Sigmoid colon (tissue), 7 donors: ENCODE measurements around the gene CCDC171. TPM values are rescaled to one million over a fixed set of nuclear protein-coding genes. Genes with fewer than 3 reads are reported as not detected.

ENCODE experiments used
- DNase-seq: peaks from one replicate; pipeline ENCODE4 v3.0.0-alpha.2; 2019
- H3K27ac ChIP-seq, 4 donors: fragments of 200-600 bp; sonication (generic); one replicate each; pipeline ENCODE4 v1.5.1; 2016 to 2019; ENCODE audit warnings: mild to moderate bottlenecking in 1 of 4
- H3K27me3 ChIP-seq, 3 donors: fragments of 200-600 bp; sonication (generic); one replicate each; pipeline ENCODE4 v1.5.1; 2019; ENCODE audit warnings: mild to moderate bottlenecking in 1 of 3
- H3K36me3 ChIP-seq, 4 donors: fragments of 200-600 bp; sonication (generic); one replicate each; pipeline ENCODE4 v1.5.1; 2016 to 2019
- H3K4me1 ChIP-seq, 4 donors: fragments of 200-600 bp; sonication (generic); one replicate each; pipeline ENCODE4 v1.5.1; 2017 to 2019
- H3K4me3 ChIP-seq, 4 donors: fragments of 200-600 bp; sonication (generic); one replicate each; pipeline ENCODE4 v1.5.1; 2017 to 2019; ENCODE audit warnings: mild to moderate bottlenecking in 2 of 4, moderate library complexity in 1 of 4
- H3K9me3 ChIP-seq, 4 donors: fragments of 200-600 bp in 3 of 4; sonication (generic) in 3 of 4; one replicate each; pipeline versions ENCODE4 v1.5.1 to v1.6.1; 2013 to 2019
- EP300 ChIP-seq, 4 donors: sonication (generic); formaldehyde crosslinking; IDR thresholded peaks; one replicate each; pipeline ENCODE4 v1.6.1; 2017; ENCODE audit warnings: antibody characterized with exemption in 4 of 4
- POLR2A ChIP-seq, 2 donors: fragments of 450-650 bp; IDR thresholded peaks; one replicate each; pipeline ENCODE4 v1.6.1; 2016; ENCODE audit warnings: antibody characterized with exemption in 2 of 2, mild to moderate bottlenecking in 2 of 2, moderate library complexity in 2 of 2
- POLR2AphosphoS5 ChIP-seq, 4 donors: sonication (generic); formaldehyde crosslinking; IDR thresholded peaks; one replicate each; pipeline ENCODE4 v1.6.1; 2017; ENCODE audit warnings: antibody characterized with exemption in 4 of 4
- WGBS, 2 donors: extraction: QIAGEN DNeasy Blood & Tissue Kit; methylation state at CpG; one replicate each; pipeline ENCODE4 v1.1.7; 2013; 5-methylcytosine and 5-hydroxymethylcytosine counted together
- intact Hi-C: fragments of 100-400 bp; cut with DNase I; formaldehyde crosslinking; loops from one replicate; pipeline ENCODE4 v1.15.1; 2023
- polyA plus RNA-seq, 3 donors: library from polyadenylated mRNA; stranded (reverse); fragments of 200-250 nt; gene quantifications; one replicate each; pipeline ENCODE4 v1.2.3, GENCODE V29; 2013
- total RNA-seq, 4 donors: library from RNA; depleted of rRNA; stranded (reverse); fragments of >200 nt; gene quantifications; one replicate each; pipeline ENCODE4 v1.1.0, GENCODE V29; 2016
- TF ChIP-seq, protein P1 (sequence below), 4 experiments: fragments of 450-650 bp in 3 of 4; fragments of 200-600 bp in 1 of 4; IDR thresholded peaks; one replicate each; pipeline ENCODE4 v1.5.1; 2016 to 2019; ENCODE audit warnings: antibody characterized with exemption in 4 of 4, mild to moderate bottlenecking in 3 of 4, moderate library complexity in 2 of 4
- donor health status: healthy with polysubstance abuse.
- donor health status: Bipolar disorder and iron deficiency.
- donor health status: healthy.

CCDC171 gene
- total and polyA plus RNA-seq, 7 donors, result 0.46 to 6.1 (median 2.9) TPM

DNA sequence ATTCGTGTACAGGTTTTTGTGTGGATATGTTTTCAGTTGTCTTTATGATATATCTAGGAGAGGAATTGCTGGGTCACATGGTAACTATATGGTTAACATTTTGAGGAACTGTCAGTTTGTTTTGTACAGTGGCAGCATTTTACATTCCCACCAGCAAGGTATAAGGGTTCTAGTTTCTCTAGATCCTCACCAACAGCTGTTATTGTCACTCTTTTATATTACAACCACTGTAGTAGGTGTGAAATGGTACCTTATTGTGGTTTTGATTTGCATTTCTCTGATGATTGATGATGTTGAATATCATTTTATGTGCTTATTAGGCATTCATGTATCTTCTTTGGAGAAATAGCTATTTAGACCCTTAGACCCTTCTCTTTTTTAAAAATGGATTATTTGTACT is 82.9 kb downstream of the CCDC171 start:
- WGBS, 2 donors, result 81 to 83% methylated on average over 1 of the region's 1 CpG
- TF ChIP-seq, protein P1, sequence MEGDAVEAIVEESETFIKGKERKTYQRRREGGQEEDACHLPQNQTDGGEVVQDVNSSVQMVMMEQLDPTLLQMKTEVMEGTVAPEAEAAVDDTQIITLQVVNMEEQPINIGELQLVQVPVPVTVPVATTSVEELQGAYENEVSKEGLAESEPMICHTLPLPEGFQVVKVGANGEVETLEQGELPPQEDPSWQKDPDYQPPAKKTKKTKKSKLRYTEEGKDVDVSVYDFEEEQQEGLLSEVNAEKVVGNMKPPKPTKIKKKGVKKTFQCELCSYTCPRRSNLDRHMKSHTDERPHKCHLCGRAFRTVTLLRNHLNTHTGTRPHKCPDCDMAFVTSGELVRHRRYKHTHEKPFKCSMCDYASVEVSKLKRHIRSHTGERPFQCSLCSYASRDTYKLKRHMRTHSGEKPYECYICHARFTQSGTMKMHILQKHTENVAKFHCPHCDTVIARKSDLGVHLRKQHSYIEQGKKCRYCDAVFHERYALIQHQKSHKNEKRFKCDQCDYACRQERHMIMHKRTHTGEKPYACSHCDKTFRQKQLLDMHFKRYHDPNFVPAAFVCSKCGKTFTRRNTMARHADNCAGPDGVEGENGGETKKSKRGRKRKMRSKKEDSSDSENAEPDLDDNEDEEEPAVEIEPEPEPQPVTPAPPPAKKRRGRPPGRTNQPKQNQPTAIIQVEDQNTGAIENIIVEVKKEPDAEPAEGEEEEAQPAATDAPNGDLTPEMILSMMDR (IDR thresholded peaks at IDR 0.05), result no peak
- no peak for TF ChIP-seq POLR2A (IDR thresholded peaks at IDR 0.05)
- no peak for TF ChIP-seq EP300 (IDR thresholded peaks at IDR 0.05)
- TF ChIP-seq POLR2AphosphoS5 (IDR thresholded peaks at IDR 0.05), result no peak
- no peak overlapping the region for H3K4me3 ChIP-seq
- H3K27ac ChIP-seq, result no peak overlapping the region
- no peaks in the 10 kb centered on the region for H3K9me3 ChIP-seq
- no peaks in the 10 kb centered on the region for H3K27me3 ChIP-seq
- H3K4me1 ChIP-seq, result no peaks in the 10 kb centered on the region
- no peak for DNase-seq
- H3K36me3 ChIP-seq, result no peaks in the 10 kb centered on the region
- intact Hi-C loops, result no loop called here

DNA sequence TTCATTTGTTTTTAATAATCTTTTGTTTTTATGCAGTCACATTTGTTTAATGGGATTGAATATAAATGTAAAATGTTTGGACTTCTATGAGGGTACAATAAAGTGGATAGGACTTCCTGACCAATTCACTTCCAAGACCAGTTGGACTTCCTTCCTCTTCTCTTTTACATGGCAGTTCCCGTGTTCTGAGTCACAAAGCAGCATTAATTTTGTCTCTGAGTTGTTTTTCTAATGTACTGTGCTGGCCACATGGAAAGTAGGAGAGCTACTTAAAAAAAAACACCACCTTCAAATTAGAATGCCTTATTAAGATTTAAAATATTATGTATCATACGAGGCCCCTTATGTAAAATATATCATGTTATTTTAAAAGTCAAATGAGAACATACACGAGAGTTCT is 87.3 kb downstream of the CCDC171 start:
- no peaks in the 10 kb centered on the region for H3K36me3 ChIP-seq
- no peaks in the 10 kb centered on the region for H3K27me3 ChIP-seq
- WGBS, 2 donors, result 52 to 61% methylated on average over 3 of the region's 3 CpGs
- no peak overlapping the region for H3K27ac ChIP-seq
- H3K4me1 ChIP-seq, result no peaks in the 10 kb centered on the region
- no peak overlapping the region for H3K4me3 ChIP-seq
- TF ChIP-seq EP300 (IDR thresholded peaks at IDR 0.05), result no peak
- TF ChIP-seq POLR2AphosphoS5 (IDR thresholded peaks at IDR 0.05), result no peak
- TF ChIP-seq POLR2A (IDR thresholded peaks at IDR 0.05), result no peak
- TF ChIP-seq, protein P1 (IDR thresholded peaks at IDR 0.05), result no peak
- H3K9me3 ChIP-seq, result no peaks in the 10 kb centered on the region
- no peak for DNase-seq
- intact Hi-C loops, result no loop called here

DNA sequence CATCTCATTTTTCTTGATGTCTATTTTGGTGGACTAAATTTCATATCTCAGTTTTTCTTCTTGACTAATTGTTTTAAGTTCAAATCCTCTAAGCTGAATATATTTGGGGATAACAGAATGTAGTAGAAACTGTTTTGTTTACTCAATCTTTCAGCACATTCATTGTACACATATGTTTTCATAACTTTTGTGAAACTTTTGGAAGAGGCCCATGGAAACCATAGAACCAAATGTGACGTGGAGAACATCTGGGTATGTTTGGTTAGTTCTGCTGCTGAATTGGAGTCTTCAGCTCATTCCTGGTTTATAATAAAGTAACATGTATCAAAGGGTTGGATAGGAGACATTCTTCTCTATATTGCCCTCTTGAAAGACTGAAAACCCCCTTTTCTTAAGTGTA is 88.4 kb downstream of the CCDC171 start:
- TF ChIP-seq EP300 (IDR thresholded peaks at IDR 0.05) (no peak), POLR2AphosphoS5 (IDR thresholded peaks at IDR 0.05) (no peak), POLR2A (IDR thresholded peaks at IDR 0.05) (no peak)
- TF ChIP-seq, protein P1 (IDR thresholded peaks at IDR 0.05), result no peak
- Histone ChIP-seq H3K4me1 (no peaks in the 10 kb centered on the region), H3K36me3 (no peaks in the 10 kb centered on the region), H3K4me3 (no peak overlapping the region), H3K9me3 (no peaks in the 10 kb centered on the region), H3K27ac (no peak overlapping the region), H3K27me3 (no peaks in the 10 kb centered on the region)
- WGBS, 2 donors, result 77 to 90% methylated on average over 1 of the region's 1 CpG
- intact Hi-C loops, result no loop called here
- no peak for DNase-seq

DNA sequence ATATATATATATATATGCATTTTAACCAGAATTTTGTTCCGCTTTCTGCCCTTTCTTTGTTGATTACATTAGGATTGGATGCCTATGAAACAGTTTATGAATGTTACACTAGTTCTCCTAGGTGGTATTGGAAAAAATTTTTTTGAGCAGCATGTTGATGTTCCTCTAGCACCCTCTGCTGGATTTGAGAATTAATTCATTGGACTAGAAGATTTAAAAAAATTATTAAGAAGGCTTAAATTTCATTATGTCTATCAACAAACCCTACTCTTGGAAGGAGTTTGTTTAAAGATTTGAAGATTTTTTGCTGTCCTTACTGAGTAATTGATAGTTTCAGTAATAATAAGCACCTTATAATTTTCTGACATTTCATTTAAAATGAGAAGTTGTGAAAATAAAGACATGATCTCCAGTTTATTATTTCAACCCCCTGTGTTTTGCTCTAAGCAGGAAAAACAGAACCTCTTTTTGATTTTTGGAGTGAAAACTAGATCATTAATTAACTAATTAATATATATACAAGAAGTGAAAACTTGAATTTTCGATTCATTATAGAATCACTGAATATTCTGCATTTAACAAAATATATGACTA is 89.6 kb downstream of the CCDC171 start:
- Histone ChIP-seq H3K36me3 (no peaks in the 10 kb centered on the region), H3K27ac (no peak overlapping the region), H3K4me1 (no peaks in the 10 kb centered on the region), H3K27me3 (no peaks in the 10 kb centered on the region), H3K9me3 (no peaks in the 10 kb centered on the region), H3K4me3 (no peak overlapping the region)
- intact Hi-C loops, result no loop called here
- WGBS, 2 donors, result 44 to 88% methylated on average over 2 of the region's 2 CpGs
- TF ChIP-seq POLR2A (IDR thresholded peaks at IDR 0.05), result no peak
- TF ChIP-seq POLR2AphosphoS5 (IDR thresholded peaks at IDR 0.05), result no peak
- TF ChIP-seq, protein P1 (IDR thresholded peaks at IDR 0.05), result peak in 2 of 4 experiments; percentile 9 to 26
- no peak for TF ChIP-seq EP300 (IDR thresholded peaks at IDR 0.05)
- DNase-seq, result no peak

DNA sequence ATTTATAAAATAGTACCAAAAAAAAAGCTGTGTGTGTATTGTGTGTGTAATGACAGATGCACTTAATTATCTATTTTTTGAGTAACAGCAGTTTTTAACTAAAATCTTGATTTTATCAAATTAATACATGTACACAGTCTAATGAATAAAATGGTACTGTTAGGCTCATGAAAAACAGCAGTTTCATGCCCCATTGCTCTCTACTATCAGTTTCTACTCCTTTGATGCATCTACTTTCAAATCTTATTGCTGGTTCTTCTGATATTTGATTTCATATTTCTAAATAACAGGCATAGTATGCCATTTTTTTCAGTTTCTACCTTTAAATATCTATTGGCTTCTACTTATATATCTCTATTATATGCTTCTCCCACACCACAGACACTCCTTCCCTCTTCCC is 117.4 kb downstream of the CCDC171 start:
- H3K27ac ChIP-seq, result no peak overlapping the region
- intact Hi-C loops, result no loop called here
- H3K4me1 ChIP-seq, result no peaks in the 10 kb centered on the region
- no peak for DNase-seq
- peaks cover 0 to 3% (median 0%) of the 10 kb centered on the region in 4 donors for H3K9me3 ChIP-seq
- H3K36me3 ChIP-seq, result no peaks in the 10 kb centered on the region
- TF ChIP-seq EP300 (IDR thresholded peaks at IDR 0.05) (no peak), POLR2AphosphoS5 (IDR thresholded peaks at IDR 0.05) (no peak), POLR2A (IDR thresholded peaks at IDR 0.05) (no peak)
- TF ChIP-seq, protein P1 (IDR thresholded peaks at IDR 0.05), result no peak
- no peaks in the 10 kb centered on the region for H3K27me3 ChIP-seq
- H3K4me3 ChIP-seq, result no peak overlapping the region
